ENCODE data around the gene ACTMAP. TPM values are rescaled to one million over a fixed set of nuclear protein-coding genes. Genes with fewer than 3 reads are reported as not detected.

ACTMAP gene
- total and polyA plus RNA-seq, 9 of the 15 experiments (the other 6 are each of a cell fraction or from before 2014, with no cell fraction given), result 1.7 to 16.6 (median 4.9) TPM

DNA sequence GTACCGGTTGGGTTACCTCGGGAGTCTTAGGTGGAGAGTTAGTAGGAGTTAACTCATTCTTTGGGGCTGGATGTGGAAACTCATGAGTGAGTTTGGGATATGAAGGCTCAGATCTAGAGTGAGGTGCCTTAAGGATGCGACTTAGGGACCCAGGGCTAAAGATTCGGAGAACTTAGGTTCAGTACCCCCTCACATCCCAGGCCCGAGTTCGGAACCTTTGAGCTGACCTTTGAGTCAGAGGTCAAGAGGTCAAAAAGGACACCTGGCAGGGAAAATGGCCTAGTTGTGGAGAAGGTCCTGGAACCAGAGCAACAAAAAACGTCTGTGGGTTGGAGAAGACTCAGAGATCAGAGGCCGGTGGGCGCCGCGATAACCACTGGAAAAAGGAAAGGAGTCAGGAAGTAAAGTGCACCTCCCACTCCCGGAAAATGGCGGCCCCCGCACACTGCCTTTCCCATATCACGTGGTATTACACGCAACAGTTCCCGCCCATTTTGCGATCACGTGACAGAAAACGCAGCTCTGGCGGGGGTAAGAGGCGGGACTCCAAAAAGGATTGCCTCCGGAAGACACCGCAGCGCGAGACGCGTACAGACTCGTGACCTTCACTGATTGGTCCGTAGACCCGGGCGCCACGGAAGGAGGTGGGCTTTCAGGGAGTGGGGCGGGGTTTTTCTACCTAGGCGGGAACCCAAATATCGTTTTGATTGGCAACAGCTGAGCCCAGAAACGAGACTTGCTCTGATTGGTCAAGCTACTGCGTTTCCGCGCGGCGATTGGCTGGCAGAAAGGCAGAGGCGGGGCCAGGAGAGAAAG lies at the start of gene ACTMAP (continued):
- peak; percentile 75; the same call in 1 of the 2 replicates for TF ChIP-seq CLOCK (CRISPR knock-in tag; IDR thresholded peaks at IDR 0.05; ENCODE audit: borderline replicate concordance)
- TF ChIP-seq SMARCE1 (IDR thresholded peaks at IDR 0.05), result peak; percentile 73; the same call in 1 of the 2 replicates
- TF ChIP-seq, protein P1, sequence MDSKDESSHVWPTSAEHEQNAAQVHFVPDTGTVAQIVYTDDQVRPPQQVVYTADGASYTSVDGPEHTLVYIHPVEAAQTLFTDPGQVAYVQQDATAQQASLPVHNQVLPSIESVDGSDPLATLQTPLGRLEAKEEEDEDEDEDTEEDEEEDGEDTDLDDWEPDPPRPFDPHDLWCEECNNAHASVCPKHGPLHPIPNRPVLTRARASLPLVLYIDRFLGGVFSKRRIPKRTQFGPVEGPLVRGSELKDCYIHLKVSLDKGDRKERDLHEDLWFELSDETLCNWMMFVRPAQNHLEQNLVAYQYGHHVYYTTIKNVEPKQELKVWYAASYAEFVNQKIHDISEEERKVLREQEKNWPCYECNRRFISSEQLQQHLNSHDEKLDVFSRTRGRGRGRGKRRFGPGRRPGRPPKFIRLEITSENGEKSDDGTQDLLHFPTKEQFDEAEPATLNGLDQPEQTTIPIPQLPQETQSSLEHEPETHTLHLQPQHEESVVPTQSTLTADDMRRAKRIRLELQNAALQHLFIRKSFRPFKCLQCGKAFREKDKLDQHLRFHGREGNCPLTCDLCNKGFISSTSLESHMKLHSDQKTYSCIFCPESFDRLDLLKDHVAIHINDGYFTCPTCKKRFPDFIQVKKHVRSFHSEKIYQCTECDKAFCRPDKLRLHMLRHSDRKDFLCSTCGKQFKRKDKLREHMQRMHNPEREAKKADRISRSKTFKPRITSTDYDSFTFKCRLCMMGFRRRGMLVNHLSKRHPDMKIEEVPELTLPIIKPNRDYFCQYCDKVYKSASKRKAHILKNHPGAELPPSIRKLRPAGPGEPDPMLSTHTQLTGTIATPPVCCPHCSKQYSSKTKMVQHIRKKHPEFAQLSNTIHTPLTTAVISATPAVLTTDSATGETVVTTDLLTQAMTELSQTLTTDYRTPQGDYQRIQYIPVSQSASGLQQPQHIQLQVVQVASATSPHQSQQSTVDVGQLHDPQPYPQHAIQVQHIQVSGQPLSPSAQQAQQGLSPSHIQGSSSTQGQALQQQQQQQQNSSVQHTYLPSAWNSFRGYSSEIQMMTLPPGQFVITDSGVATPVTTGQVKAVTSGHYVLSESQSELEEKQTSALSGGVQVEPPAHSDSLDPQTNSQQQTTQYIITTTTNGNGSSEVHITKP (IDR thresholded peaks at IDR 0.05; ENCODE audit: partially characterized antibody), result peak; percentile 42
- no peak for TF ChIP-seq U2AF2 (optimal IDR thresholded peaks at IDR 0.05; ENCODE audit: low read depth, low read length)
- TF ChIP-seq PTTG1 (tag; IDR thresholded peaks at IDR 0.05; ENCODE audit: low read depth), result peak; percentile 64; the same call in 1 of the 2 replicates
- TF ChIP-seq ZNF699 (CRISPR knock-in tag; IDR thresholded peaks at IDR 0.05; ENCODE audit: insufficient replicate concordance), result no peak
- TF ChIP-seq TAL1 (IDR thresholded peaks at IDR 0.05), result no peak
- peak; percentile 53 for TF ChIP-seq LEF1 (IDR thresholded peaks at IDR 0.05)
- TF ChIP-seq PHB2 (IDR thresholded peaks at IDR 0.05; ENCODE audit: low read depth), result no peak
- TF ChIP-seq ZNF121 (CRISPR knock-in tag; conservative IDR thresholded peaks at IDR 0.05), result no peak
- no peak for TF ChIP-seq MAFF (IDR thresholded peaks at IDR 0.05; ENCODE audit: low read length)
- no peak for TF ChIP-seq ZNF75A (CRISPR knock-in tag; IDR thresholded peaks at IDR 0.05)
- no peak for TF ChIP-seq ATF2 (CRISPR knock-in tag; IDR thresholded peaks at IDR 0.05)
- peak; percentile 78; the same call in 1 of the 2 replicates for TF ChIP-seq ZNF584 (CRISPR knock-in tag; IDR thresholded peaks at IDR 0.05; ENCODE audit: low read depth)
- no peak for TF ChIP-seq ZNF583 (CRISPR knock-in tag; IDR thresholded peaks at IDR 0.05)
- no peak for TF ChIP-seq ZNF263 (CRISPR knock-in tag; IDR thresholded peaks at IDR 0.05; ENCODE audit: borderline replicate concordance)
- 0 out of 2 replicates have a peak, but pooled peaks have one; percentile 63 for TF ChIP-seq ETV5 (CRISPR knock-in tag; IDR thresholded peaks at IDR 0.05; ENCODE audit: low read depth)
- no peak for TF ChIP-seq FUS (optimal IDR thresholded peaks at IDR 0.05; ENCODE audit: low read depth, low read length)
- TF ChIP-seq SMAD4 (CRISPR knock-in tag; conservative IDR thresholded peaks at IDR 0.05), result peak; percentile 82; the same call in 1 of the 2 replicates
- peak; percentile 54 to 97 for TF ChIP-seq FOXK2 (conservative IDR thresholded peaks at IDR 0.05 in 1 of 2, IDR thresholded peaks at IDR 0.05 in 1 of 2; ENCODE audit: low read depth in 2 of 2)
- no peak for TF ChIP-seq ZNF384 (IDR thresholded peaks at IDR 0.05; ENCODE audit: low read depth, low read length)
- TF ChIP-seq HLTF (IDR thresholded peaks at IDR 0.05), result peak; percentile 57; the same call in 1 of the 2 replicates

Measured in K562 (cell line).